HG02852 (cell line): ENCODE results near the gene PADI1.

Experiments used
- ATAC-seq: cut with Tn5 transposase; IDR thresholded peaks from one replicate; pipeline ENCODE4 v1.9.1; 2021; ENCODE audit warnings: mild to moderate bottlenecking, moderate library complexity; ENCODE audit not compliant: unreplicated experiment

Gene PADI1

DNA sequence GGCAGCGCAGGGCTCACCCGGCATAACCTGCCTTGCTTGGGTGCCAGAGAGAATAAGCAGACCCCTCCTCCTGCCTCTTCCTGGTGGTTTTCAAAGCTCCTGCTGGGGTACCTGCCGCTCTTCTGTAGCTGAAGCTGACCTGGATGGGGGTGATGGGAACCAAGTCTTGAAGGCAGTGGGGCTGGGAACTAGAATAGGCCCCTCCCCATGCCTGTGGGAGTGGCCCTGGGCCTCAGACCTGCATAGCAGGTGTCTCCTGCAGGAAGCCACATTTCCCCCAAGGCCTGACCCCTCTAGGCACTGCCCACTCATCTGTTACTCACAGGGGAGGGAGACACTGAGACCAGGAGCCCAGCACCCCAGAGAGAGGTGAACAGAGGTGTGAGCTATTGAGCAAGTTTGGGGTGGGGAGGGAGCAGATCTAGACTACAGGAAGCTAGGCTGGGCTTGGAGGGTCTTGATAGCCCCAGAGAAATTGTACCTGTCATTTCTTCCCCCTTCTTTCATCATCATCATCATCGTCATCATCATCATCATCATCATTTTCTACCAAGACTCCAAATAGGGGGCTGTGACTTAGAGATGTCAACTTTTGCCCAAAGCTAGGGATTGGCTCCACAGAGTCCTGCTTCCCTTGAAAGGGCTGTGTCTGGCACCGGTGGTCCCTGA is 10.1 kb downstream of the PADI1 start:
- ATAC-seq: no peak

DNA sequence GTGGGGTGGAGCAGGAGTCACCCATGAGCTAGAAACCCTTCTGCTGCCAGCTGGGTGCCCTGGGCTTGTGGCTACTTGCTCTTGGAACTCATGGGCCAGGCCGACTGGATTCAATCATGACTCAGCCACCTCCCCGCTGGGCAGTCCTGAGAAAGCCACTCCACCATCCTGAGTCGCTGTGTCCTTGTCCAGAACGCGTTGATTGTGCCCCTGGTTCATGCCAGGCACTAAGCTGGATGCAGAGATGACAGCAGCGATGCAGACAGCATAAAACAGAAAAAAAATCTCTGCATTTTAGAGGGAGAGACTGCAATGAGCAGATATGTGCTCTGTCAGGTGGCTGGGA is 10.6 kb downstream of the PADI1 start:
- ATAC-seq: no peak

DNA sequence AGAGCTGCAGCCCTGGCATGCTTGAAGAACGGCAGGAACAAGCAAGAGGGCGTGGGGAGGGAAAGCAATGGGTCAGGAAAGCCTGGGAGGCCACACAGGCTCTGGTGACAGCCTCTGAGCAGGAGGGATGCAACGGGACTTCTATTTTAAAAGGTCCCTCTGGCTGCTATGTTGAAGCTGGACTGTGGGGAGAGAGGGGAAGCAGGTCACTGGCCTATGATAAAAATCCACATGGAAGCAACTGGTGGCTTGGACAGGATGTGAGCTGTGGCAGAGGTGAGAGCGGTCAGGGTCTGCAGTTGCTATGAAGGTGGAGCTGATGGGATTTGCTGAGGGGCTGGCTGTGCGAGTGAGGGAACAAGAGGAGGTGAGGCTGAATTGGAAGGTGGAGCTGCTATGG is 11.2 kb downstream of the PADI1 start:
- ATAC-seq: no peak

DNA sequence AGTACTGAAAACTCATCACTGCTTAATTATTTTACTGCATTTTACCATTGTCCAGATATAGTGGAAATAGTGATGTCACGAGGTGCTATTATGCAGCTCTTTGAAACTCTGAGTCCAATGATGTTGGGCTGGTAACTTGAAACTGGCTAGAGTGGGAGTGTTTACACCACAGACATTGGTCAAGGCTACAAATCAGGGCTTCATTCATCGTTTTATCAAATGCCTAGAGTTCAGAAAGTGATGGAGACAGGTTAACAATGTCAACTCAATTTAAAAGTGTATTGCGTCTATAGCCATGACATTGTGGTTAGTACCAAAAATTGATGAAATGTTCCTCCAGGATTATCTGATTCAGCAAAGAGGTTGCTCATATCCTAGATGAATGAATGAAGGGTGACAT is 12.7 kb downstream of the PADI1 start:
- ATAC-seq: no peak

DNA sequence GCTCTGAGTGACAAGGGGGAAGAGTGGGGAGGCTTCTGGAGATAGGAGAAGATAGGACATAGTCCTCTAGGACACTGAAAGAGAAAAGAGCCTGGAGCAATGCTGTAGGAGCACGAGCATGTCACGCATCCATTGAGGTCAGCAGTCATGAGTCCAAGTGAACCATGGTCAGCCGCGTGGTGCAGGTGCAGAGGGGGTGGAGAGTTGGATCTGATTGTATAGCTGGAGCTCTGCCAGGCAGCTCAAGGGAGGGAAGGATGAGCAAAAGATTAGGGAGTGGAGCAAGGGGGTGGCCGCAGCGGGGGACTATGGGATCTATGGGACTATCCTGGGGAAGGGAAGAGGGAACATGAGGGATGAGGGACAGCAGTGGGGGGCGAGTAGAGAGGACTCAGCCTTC is 14.0 kb downstream of the PADI1 start:
- no peak for ATAC-seq

DNA sequence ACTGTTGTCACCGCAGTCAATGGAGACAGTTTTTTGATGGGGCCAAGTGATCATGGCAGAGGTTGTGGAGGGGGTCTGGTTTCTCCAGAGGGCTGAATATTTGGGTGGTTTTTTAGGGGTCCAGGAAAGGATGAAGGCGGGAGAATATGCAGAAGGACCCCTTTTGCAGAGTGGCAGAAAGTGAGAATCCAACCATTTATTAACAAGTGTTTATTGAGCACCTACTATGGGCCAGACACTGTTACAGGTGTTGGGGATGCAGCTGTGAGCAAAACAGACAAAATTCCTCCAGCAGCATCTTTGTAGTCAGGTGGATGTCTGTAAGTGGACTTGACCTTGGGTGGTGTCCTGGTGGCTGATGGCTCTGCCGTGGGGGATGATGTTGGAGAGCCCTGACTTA is 15.4 kb downstream of the PADI1 start:
- no peak for ATAC-seq

DNA sequence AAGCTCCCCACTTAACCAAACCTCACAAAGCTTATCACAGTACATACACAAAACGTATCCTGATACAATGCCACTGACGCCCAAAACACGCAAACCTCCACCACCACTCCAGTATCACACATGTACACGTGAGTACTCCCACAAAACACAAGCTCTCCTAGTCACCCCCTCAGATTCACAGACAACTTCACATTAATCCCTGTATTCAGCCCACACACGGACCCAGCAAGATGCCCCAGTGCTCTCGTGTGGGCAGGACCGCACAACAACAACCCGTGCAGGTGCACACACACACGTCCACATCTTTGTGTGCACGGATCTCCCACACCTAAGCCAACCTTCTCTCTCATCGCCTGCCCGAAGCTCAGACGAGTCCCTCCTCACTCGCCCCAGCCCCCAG is 17.6 kb downstream of the PADI1 start:
- ATAC-seq: no peak

DNA sequence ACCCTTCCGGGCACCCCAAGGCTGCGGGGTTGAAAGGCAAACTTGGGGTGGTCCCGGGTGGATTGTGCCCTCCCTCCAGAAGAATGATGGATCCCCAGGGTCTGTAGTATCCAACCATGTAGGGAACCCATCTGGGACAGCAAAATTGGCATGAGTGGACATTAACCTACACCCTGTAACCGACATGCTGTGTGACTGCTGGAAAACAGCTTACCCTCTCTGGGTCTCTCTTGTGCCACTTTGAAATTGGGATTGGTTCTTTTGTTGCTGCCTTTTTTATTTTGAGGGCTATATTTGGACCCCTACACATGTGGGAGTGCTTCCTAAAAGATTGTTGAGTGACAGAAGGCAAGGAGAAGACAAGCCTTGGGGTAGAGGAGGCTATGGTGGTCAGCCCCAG is 19.5 kb downstream of the PADI1 start:
- ATAC-seq: no peak

DNA sequence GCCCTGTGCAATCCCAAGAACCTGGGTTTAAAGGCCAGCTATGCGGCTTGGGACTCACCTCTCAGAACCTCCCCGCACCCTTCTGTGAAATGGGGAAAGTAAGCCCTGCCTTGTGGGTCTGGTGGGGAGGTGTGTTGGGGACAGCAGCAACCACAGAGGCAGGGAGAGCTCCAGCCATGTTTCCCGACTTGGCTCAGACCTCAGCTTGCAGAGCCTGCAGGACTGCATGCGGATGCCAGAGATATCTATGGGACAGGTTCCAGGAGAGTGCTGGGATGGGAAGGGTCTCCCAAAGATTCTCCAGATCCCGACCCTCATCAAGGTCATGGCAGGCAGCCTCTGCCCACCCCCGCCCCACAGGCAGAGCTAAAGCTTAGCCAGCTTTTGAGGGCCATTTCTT is 20.2 kb downstream of the PADI1 start:
- no peak for ATAC-seq

DNA sequence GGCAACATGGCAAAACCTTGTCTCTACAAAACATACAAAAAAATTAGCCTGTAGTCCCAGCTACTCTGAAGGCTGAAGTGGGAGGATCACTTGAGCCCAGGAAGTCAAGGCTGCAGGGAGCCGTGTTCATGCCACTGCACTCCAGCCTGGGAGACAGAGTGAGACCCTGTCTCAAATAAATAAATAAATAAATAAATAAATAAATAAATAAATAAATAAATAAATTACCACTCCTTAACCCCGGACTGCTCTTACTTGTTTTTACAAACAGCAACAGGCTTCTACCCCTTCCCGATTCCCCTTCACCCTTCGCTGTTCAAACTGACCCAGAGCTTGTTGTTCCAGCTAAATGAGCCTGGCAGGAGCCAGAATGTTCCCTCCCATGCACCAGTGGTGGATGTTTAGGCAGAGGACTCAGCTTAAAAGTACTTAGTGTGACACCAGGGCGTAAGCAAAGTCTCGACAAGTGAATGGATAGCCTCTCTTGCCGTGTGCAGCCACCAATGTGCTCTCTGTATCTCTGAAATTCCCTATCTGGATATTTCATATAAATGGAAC is 22.5 kb downstream of the PADI1 start:
- no peak for ATAC-seq

DNA sequence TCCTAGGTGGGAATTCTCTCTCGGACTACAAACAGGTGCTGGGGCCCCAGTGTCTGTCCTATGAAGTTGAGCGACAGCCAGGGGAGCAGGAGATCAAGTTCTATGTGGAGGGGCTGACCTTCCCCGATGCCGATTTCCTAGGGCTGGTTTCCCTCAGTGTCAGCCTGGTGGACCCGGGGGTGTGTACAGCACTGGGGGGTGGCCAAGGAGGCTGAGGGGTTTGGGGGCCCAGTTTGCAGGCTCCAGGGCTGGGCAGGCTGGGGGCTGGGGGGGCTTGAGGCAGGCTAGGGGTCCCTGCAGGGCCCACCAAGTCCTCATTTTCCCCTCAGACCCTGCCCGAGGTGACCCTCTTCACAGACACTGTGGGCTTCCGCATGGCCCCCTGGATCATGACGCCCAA is 23.7 kb downstream of the PADI1 start:
- no peak for ATAC-seq

DNA sequence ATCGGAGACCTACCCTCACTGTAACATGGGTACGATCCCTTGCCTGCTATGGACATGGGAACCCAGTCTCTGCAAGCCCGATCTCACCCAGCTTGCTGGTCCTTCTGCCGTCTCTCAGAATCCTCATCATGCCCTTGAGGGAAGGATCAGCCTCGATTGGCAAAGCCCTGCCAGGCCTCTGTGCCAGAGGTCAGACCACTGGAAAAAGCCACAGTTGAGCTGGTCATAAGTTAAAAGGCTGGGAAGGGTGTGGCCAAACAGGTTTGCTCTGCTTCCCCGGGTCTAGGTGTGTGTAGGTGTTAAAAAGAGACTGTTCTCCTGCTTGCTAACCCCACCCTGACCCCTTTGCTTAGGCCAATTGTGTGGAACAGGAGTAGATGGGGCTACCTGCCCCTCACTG is 24.5 kb downstream of the PADI1 start:
- no peak for ATAC-seq

DNA sequence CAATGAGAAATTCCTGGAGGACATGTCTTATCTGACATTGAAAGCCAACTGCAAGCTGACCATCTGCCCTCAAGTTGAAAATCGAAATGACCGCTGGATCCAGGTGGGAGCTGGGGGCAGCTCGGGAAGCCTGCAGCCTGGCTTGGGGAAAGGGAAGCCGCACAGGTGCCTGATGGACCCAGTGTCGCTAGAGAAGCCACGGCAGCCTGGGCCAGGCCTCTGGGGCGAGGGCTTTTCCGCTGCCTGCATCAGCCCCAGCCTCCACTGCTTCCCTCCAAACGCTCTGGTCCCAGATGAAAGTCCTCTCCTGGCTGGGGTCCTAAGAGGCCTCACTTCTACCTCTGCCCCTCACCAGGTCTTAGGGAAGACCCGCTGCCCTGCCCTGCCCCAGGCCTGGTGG is 25.2 kb downstream of the PADI1 start:
- ATAC-seq: no peak

DNA sequence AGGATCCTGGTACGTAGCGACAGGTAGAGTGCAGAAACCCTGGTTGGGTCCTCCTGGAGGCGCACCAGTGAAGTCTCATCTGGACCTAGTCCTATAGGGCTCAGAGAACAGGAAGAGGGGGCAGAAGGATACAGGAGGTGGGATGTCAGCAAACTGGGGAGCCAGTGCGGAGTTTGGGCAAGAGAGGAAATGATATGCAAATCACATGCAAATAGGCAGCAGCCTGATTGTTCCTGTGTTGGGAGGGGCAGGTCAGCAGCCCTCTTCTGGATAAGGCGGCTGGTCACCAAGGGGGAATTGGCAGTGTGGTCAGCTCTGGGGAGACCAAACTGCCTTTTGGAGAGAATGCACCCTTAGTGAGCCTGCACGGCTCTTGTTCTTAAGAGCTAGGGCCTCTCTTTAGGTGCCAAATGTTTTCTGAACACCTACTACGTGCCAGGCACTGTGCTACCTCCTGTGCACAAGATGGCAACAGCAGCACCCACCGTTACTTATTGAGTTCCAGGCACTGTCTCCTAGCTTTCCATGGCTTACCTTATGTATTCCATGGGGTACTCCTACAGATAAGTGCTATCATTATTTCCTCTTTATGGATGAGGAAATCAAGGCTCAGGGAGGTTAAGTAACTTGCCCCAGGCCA is 25.9 kb downstream of the PADI1 start:
- no peak for ATAC-seq

DNA sequence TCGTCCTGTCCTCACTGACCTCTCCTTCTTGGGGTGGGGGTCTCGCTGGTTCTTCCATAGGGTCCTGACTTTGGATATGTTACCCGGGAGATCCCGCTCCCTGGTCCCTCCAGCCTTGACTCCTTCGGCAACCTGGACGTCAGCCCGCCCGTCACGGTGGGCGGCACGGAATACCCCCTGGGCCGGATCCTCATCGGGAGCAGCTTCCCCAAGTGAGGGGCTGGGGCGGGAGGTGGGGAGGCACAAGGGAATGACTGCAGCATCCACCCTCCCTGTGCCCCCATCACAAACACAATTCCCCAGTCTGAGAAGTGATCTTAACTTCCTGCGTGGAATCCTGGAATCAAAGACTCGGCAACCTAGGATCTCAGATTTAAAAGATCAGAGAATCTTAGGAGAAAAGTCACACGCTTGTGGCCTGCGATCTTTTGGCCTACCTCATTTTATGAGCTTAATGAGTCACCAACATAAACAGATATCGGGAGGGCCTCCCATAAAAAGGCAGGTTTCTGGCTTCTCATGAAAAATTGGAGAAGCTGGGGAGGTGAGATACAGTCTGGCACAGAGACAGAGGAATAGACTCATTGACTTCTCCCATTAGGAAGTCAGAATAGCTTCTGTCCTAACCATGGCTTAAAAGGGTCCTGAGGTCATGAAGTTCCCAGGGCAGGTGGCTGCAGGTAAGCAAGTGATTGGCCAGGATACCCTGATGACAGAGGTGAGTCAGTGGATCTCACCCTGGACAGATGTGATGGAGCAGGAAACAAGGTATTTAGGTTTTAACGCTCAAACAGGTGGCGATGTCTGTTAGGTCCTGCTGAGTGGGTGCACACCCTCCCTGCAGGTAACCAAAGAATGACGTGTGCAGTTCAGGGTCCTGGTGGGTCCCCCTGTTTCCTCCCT is 28.1 kb downstream of the PADI1 start:
- no peak for ATAC-seq

DNA sequence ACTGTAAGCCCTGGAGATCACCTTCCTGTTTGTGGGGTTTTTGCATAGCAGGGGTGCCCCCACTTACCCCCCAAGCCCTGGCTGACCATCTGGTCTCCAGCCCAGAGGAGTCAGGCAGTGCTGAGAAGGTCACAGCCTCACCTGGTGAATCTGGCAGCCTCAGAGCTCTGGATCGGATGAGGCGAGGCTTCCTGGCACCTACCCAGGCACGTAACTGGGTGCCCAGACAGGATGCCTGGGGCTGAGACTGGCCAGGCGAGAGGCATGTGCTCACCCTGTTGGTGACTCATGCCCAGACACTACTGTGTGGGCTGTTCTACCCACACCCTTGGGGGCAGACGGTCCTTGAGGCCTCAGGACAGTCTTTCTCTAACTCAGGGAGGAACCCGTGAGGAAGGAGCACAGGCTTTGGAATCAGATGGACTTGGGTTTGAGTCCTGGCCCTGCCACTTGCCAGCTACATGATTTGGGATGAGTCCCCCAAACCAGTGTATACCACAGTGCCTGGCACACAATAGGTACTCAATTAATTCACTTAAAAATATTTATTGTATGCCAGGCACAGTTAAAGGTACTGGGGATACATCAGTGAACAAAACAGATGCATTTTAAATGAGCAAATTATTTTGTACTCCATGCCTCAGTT is 28.9 kb downstream of the PADI1 start:
- ATAC-seq: no peak

DNA sequence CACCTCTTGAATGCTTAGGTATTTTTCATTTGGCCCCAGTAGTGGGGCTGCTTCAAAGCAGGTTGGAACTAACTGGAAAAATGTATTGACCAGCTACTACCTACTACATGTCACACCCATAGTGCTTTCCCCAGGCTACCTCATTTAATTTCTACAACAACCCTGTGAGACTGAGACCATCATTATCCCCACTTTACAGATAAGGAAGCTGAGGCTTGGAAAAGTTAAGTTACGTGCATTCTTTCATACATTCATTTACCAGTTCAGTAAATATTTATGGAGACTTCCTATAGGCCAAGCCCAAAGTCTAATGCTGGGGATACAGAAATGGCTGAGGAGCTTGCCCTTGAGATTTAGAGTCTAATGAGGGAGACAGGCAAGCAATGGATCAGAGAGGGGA is 29.5 kb downstream of the PADI1 start:
- ATAC-seq: no peak

DNA sequence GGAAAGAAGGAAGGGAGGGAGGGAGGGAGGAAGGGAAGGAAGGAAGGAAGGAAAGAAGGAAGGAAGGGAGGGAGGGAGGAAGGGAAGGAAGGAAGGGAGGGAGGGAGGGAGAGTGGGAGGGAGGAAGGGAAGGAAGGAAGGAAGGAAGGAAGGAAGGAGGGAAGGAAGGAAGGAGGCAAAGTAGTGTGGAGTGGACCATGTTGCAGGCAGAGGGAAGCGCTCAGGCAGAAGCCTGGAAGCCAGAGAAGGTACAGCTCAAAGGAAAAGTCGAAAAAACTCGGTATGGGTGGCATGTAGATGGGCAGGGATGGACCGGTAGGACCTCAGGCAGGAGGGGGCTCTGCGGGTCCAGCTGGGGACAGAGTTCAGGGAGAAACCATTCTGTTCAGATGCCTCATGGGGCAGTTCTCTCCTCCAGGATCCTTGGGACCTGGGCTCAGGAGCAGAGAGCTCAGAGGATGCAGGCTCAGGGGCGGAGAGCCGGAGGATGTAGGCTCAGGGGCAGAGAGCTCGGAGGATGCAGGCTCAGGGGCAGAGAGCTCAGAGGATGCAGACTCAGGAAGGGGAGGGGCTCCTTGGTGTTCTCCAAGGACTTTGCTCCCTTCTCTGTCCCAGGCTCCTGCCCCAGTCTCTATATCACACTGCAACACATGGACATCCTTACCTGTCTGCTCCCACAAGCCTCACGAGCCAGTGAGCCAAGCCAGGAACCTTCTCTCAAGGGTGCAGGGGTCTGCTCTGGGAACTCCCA is 30.4 kb downstream of the PADI1 start:
- no peak for ATAC-seq

DNA sequence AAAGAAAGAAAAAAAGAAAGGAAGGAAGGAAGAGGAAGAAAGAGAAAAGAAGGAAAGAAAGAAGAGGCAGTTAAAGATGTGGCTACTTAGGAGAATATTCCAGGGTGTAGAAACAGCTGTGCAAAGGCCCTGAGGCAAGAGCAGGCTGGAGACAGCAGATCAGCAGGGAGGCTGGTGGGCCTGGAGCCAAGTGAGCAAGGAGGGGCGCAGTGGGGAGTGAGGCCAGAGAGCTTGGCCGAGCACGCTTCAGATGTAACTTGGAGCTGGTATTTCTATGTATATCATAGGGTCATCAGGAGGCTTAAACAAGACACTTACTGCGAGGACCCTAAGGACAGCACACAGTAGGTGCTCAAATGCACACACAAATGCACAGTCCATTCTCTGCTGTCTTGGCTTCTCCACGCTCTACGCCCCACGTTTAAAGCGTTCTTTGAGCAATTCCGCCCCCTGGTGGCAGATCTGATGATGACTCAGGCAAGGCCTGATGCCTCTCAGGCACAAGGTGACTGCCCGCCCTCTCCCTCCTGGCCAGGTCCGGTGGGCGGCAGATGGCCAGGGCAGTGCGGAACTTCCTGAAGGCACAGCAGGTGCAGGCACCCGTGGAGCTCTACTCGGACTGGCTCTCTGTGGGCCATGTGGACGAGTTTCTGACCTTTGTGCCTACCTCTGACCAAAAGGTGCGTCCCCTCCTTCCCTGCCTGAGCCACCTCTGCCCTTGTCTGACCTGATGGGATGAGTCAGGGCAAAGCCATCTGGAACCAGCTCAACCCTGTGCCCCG is 32.0 kb downstream of the PADI1 start:
- ATAC-seq: no peak

DNA sequence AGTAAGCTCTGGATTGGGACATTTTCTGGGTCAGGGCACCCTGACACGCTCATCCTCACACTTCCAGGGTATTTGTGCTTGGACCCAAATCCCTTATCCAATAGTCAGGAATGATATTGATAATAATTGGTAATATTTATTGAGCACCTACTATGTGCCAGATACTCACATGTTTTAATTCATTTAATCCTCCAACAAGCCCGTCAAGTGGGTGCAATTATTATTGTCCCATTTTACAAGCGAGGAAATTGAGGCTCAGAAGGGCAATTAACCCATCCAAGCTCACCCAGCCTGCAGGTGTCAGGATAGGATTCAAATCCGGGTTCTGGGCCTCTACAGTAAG is 32.6 kb downstream of the PADI1 start:
- no peak for ATAC-seq
